ENCODE results near the gene COPS3. TPM values are rescaled to one million over a fixed set of nuclear protein-coding genes. Genes with fewer than 3 reads are reported as not detected.

The COPS3 gene
- total RNA-seq, result 66.2 and 84.2 TPM in 2 replicates

GRCh38 chr17:17280613-17281549 is at the start of gene COPS3:
COPS3 (minus strand) TSS chr17:17281246; CDS start chr17:17281186, 60 bp downstream.

GRCh38 chr17:17303010-17303846 is 22.2 kb upstream of the COPS3 start, which contains the start of gene NT5M:
NT5M (plus strand) TSS chr17:17303373; CDS start chr17:17303551, 178 bp downstream.

GRCh38 chr17:17237026-17237799 is 43.8 kb downstream of the COPS3 start, which contains the start of gene FLCN:
FLCN (minus strand) TSS chr17:17237168; CDS start chr17:17228137, 9,031 bp downstream.

GRCh38 chr17:17206124-17206912 is 74.7 kb downstream of the COPS3 start, which contains the start of gene PLD6:
PLD6 (minus strand) TSS chr17:17206333; CDS start chr17:17206286, 47 bp downstream.

Other genes starting within 250 kb of the COPS3 start
- 89.1 and 104 TPM in 2 replicates for gene MPRIP, start 238.8 kb downstream of the COPS3 start, total RNA-seq
- 1.2 and 4.0 TPM in 2 replicates for gene PLD6, start 74.9 kb downstream of the COPS3 start, total RNA-seq
- gene FLCN, start 44.1 kb downstream of the COPS3 start, total RNA-seq, result 65.3 and 67.7 TPM in 2 replicates
- 1.7 and 2.8 TPM in 2 replicates for gene NT5M, start 22.1 kb upstream of the COPS3 start, total RNA-seq
- 7.4 and 9.1 TPM in 2 replicates for gene MED9, start 195.8 kb upstream of the COPS3 start, total RNA-seq
- 2.7 and 3.6 TPM in 2 replicates for gene RASD1, start 215.1 kb upstream of the COPS3 start, total RNA-seq

Measured in dermis lymphatic vessel endothelial cell (primary cell).